GM12878 (cell line): ENCODE measurements around the gene PAQR7.

Experiments used
- MEF2A ChIP-seq: IDR thresholded peaks from 2 replicates; pipeline ENCODE4 v1.6.1; 2011; ENCODE audit warnings: low read depth, mild to moderate bottlenecking, low read length, moderate library complexity; ENCODE audit not compliant: insufficient read depth
- POLR2A ChIP-seq: IDR thresholded peaks from 2 replicates; pipeline ENCODE4 v1.6.1; 2011; ENCODE audit warnings: low read depth, mild to moderate bottlenecking, low read length
- YY1 ChIP-seq: IDR thresholded peaks from 2 replicates; pipeline ENCODE4 v1.6.1; 2011; ENCODE audit warnings: low read depth, mild to moderate bottlenecking, low read length

DNA sequence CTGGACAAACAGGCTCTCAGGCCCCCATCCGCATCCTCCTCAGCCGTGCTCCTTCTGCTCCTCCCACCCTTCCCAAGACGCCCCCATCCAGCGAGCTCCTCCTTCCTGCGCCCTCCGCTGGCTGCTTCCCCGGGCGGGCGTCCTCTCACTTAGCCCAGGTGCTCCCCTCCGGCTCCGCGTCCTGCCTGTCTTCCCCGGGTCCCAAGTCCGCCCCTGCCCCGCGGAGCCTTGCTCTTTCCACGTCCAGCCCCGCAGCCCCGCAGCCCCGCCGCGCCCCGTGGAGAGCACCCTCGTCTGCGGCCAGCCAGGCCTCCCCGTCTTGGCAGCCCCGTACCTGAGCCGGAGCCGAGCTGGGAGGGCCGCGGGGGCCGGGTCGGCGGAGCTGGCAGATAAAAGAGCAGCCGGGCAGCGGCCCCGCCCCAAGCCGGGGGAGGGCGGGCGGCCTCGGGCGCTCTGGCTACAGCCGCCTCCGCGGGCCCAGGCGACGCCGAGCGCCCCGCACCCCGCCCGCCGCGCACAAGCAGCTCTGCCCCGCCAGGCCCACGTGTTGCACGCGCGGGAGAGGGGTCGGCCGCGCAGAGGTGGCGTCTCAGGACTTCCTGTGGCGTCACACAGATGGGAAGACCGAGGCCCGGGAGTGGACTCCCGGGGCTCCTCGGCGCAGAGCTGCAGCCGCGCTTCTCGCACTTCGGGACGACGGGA is at the start of gene PAQR7:
- no peak for TF ChIP-seq YY1
- peak; percentile 51; the same call in 1 of the 2 replicates for TF ChIP-seq POLR2A
- TF ChIP-seq MEF2A: no peak
